BJ (cell line): Measurements from ENCODE around the gene SYK. TPM values are rescaled to one million over a fixed set of nuclear protein-coding genes. Genes with fewer than 3 reads are reported as not detected.

Source experiments
- CTCF ChIA-PET: fragments of 350-600 bp; formaldehyde crosslinking; extraction: SDS; loops from one replicate; lab custom pipeline; 2021; ENCODE audit warnings: antibody characterized with exemption, inconsistent platforms; lab: Yijun Ruan, JAX
- POLR2A ChIA-PET: fragments of 300-600 bp; sonication (Branson Sonifier 250); formaldehyde crosslinking; extraction: SDS; loops from one replicate; lab custom pipeline; 2021; ENCODE audit warnings: antibody characterized with exemption; lab: Charles Lee
- DNase-seq: peaks from one replicate; pipeline ENCODE4 v3.0.0-alpha.2; 2011; ENCODE audit warnings: low read depth
- H3K27me3 ChIP-seq: 2 replicates; pipeline ENCODE4 v1.6.0; 2011; ENCODE audit warnings: low read length; ENCODE audit not compliant: control insufficient read depth, insufficient read depth
- H3K36me3 ChIP-seq: 2 replicates; pipeline ENCODE4 v1.5.1; 2011; ENCODE audit warnings: low read length; ENCODE audit not compliant: control insufficient read depth, insufficient read depth
- H3K4me3 ChIP-seq: 2 replicates; pipeline ENCODE4 v1.5.1; 2011; ENCODE audit warnings: low read depth, mild to moderate bottlenecking, control low read depth, low read length
- CTCF ChIP-seq: IDR thresholded peaks from 2 replicates; pipeline ENCODE4 v1.5.1; 2011; ENCODE audit warnings: low read depth, mild to moderate bottlenecking, control low read depth, inconsistent platforms, low read length, moderate library complexity; ENCODE audit not compliant: insufficient read depth
- polyA plus RNA-seq: library from polyadenylated mRNA; depleted of rRNA; stranded (reverse); fragments of >200 nt; gene quantifications from 2 replicates; pipeline ENCODE4 v1.2.3, GENCODE V29; 2011

SYK gene
- polyA plus RNA-seq, 1 experiment, result not detected

GRCh38 chr9:90860382-90860781, 58.8 kb downstream of the SYK start:
- POLR2A ChIA-PET, result no interaction called here
- no peak for DNase-seq
- Histone ChIP-seq H3K4me3 (no peak overlapping the region), H3K27me3 (no peaks in the 10 kb centered on the region), H3K36me3 (no peaks in the 10 kb centered on the region)
- TF ChIP-seq CTCF, result no peak
- CTCF ChIA-PET, result interaction anchor here (2.3 kb wide), 1 partner anchor 10 kb away, joined by 7 read pairs; no protein-coding TSS in a partner anchor

GRCh38 chr9:90860826-90861225, 59.2 kb downstream of the SYK start:
- Histone ChIP-seq H3K4me3 (no peak overlapping the region), H3K27me3 (no peaks in the 10 kb centered on the region), H3K36me3 (no peaks in the 10 kb centered on the region)
- ChIA-PET CTCF (interaction anchor here (2.3 kb wide), 1 partner anchor 10 kb away, joined by 7 read pairs; no protein-coding TSS in a partner anchor), POLR2A (no interaction called here)
- no peak for DNase-seq
- TF ChIP-seq CTCF, result no peak

- ChIA-PET POLR2A (no interaction called here), CTCF (interaction anchor here (0.6 to 2.3 kb wide), 2 partner anchors 9 to 76 kb away, joined by 3 to 7 read pairs; no protein-coding TSS in a partner anchor)
- TF ChIP-seq CTCF, result no peak
- Histone ChIP-seq H3K27me3 (no peaks in the 10 kb centered on the region), H3K4me3 (no peak overlapping the region), H3K36me3 (no peaks in the 10 kb centered on the region)
- DNase-seq, result no peak
These were observed 59.8 kb downstream of the SYK start for GRCh38 chr9:90861380-90861779.

GRCh38 chr9:90861826-90862740, 60.5 kb downstream of the SYK start:
- no peak overlapping the region for H3K4me3 ChIP-seq
- ChIA-PET POLR2A (no interaction called here), CTCF (interaction anchor here (0.6 to 2.3 kb wide), 2 partner anchors 8 to 77 kb away, joined by 3 to 7 read pairs; no protein-coding TSS in a partner anchor)
- H3K36me3 ChIP-seq, result no peaks in the 10 kb centered on the region
- DNase-seq, result no peak
- H3K27me3 ChIP-seq, result no peaks in the 10 kb centered on the region
- no peak for TF ChIP-seq CTCF

- no peak for TF ChIP-seq CTCF
- no peak overlapping the region for H3K4me3 ChIP-seq
- no peaks in the 10 kb centered on the region for H3K36me3 ChIP-seq
- POLR2A ChIA-PET, result no interaction called here
- CTCF ChIA-PET, result no interaction called here
- H3K27me3 ChIP-seq, result no peaks in the 10 kb centered on the region
- DNase-seq, result no peak
These were observed 63.2 kb downstream of the SYK start for GRCh38 chr9:90864779-90865178.
